B cell (primary cell): ENCODE measurements around the gene CPSF4L. TPM values are rescaled to one million over a fixed set of nuclear protein-coding genes. Genes with fewer than 3 reads are reported as not detected.

ENCODE experiments used
- ATAC-seq: fragments of 200-7000 bp; cut with Tn5 transposase; one replicate; pipeline ENCODE4 v1.10.0; 2021; ENCODE audit warnings: low read depth, mild to moderate bottlenecking, moderate number of reproducible peaks, moderate library complexity
- CTCF ChIA-PET: fragments of 350-600 bp; sonication (Branson Sonifier 250); formaldehyde crosslinking; loops from one replicate; lab custom pipeline; 2021; ENCODE audit warnings: antibody characterized with exemption, inconsistent platforms; lab: Charles Lee
- POLR2A ChIA-PET: fragments of 350-600 bp; sonication (Branson Sonifier 250); formaldehyde crosslinking; loops from one replicate; lab custom pipeline; 2021; ENCODE audit warnings: antibody characterized with exemption; lab: Charles Lee
- DNase-seq: peaks from one replicate; pipeline ENCODE4 v3.0.0; 2013
- H2AFZ ChIP-seq: 2 replicates; pipeline ENCODE4 v1.6.1; 2012; ENCODE audit warnings: mild to moderate bottlenecking, low read depth, low read length; ENCODE audit not compliant: insufficient read depth, poor library complexity, severe bottlenecking
- H3K27ac ChIP-seq, 2 donors: 1 replicate in 1 of 2; 2 replicates in 1 of 2; pipeline ENCODE4 v1.5.1; 2012 to 2013; ENCODE audit warnings: low read length in 2 of 2, mild to moderate bottlenecking in 2 of 2, moderate library complexity in 1 of 2
- H3K27me3 ChIP-seq, 4 experiments: fragments of 200-600 bp in 1 of 4; sonication (generic) in 1 of 4; replicated peaks in 1 of 4; 1 replicate in 2 of 4; 2 replicates in 2 of 4; pipeline versions ENCODE4 v1.6.1 to v1.7.0; 2013 to 2016; ENCODE audit warnings: low read length in 3 of 4, mild to moderate bottlenecking in 2 of 4, mixed read lengths in 1 of 4, moderate library complexity in 1 of 4; ENCODE audit not compliant: insufficient read depth in 4 of 4, control insufficient read depth in 3 of 4; ENCODE audit errors: control extremely low read depth in 1 of 4
- H3K36me3 ChIP-seq, 2 experiments: replicated peaks in 1 of 2; 1 replicate in 1 of 2; 2 replicates in 1 of 2; pipeline versions ENCODE4 v1.6.1 to v1.7.1; 2013; ENCODE audit warnings: low read length in 1 of 2; ENCODE audit not compliant: insufficient read depth in 2 of 2, control insufficient read depth in 1 of 2; ENCODE audit errors: control extremely low read depth in 1 of 2, extremely low read depth in 1 of 2
- H3K4me1 ChIP-seq, 2 donors: fragments of 200-600 bp in 1 of 2; sonication (generic) in 1 of 2; 1 replicate in 1 of 2; 2 replicates in 1 of 2; pipeline versions ENCODE4 v1.5.1 to v1.6.1; 2013 to 2017; ENCODE audit warnings: low read length in 2 of 2; ENCODE audit not compliant: control insufficient read depth in 2 of 2, insufficient read depth in 2 of 2
- H3K4me2 ChIP-seq: replicated peaks from 2 replicates; pipeline ENCODE3; 2012; ENCODE audit warnings: mild to moderate bottlenecking, low read depth, low read length; ENCODE audit not compliant: poor library complexity, severe bottlenecking
- H3K4me3 ChIP-seq, 5 experiments: fragments of 200-600 bp in 1 of 5; sonication (generic) in 1 of 5; 1 replicate in 3 of 5; 2 replicates in 2 of 5; pipeline versions ENCODE4 v1.5.1 to v1.7.0; 2011 to 2016; ENCODE audit warnings: low read length in 4 of 5, mild to moderate bottlenecking in 4 of 5, low read depth in 2 of 5, control low read depth in 1 of 5, moderate library complexity in 1 of 5; ENCODE audit not compliant: insufficient read depth in 1 of 5; ENCODE audit errors: control extremely low read depth in 1 of 5, extremely low read depth in 1 of 5
- H3K79me2 ChIP-seq: fragments of 200-600 bp; sonication (generic); one replicate; pipeline ENCODE4 v1.6.0; 2016; ENCODE audit warnings: low read length; ENCODE audit not compliant: control insufficient read depth, insufficient read depth
- H3K9ac ChIP-seq: fragments of 200-600 bp; sonication (generic); 2 replicates; pipeline ENCODE4 v1.6.1; 2017; ENCODE audit warnings: mild to moderate bottlenecking, low read length, moderate library complexity
- H3K9me3 ChIP-seq, 3 donors: one replicate each; pipeline versions ENCODE4 v1.6.1 to v1.7.1; 2013; ENCODE audit warnings: low read length in 2 of 3; ENCODE audit not compliant: control insufficient read depth in 2 of 3, insufficient read depth in 1 of 3; ENCODE audit errors: control extremely low read depth in 1 of 3
- H4K20me1 ChIP-seq: 2 replicates; pipeline ENCODE4 v1.6.0; 2012; ENCODE audit warnings: mild to moderate bottlenecking, low read length; ENCODE audit not compliant: insufficient read depth, control insufficient read depth, poor library complexity, severe bottlenecking
- H3K27ac Mint-ChIP-seq: one replicate; pipeline ENCODE4 v1.8.0; 2021; ENCODE audit warnings: mixed read lengths
- H3K27me3 Mint-ChIP-seq: one replicate; pipeline ENCODE4 v1.8.0; 2021; ENCODE audit warnings: mixed read lengths
- H3K4me1 Mint-ChIP-seq: one replicate; pipeline ENCODE4 v1.8.0; 2021; ENCODE audit warnings: mixed read lengths
- H3K4me3 Mint-ChIP-seq: one replicate; pipeline ENCODE4 v1.8.0; 2021; ENCODE audit warnings: mixed read lengths
- H3K9me3 Mint-ChIP-seq: one replicate; pipeline ENCODE4 v1.8.0; 2022; ENCODE audit warnings: mixed read lengths; ENCODE audit not compliant: insufficient read depth
- EZH2 ChIP-seq: IDR thresholded peaks from 2 replicates; pipeline ENCODE4 v1.6.1; 2012; ENCODE audit warnings: borderline replicate concordance, low read depth, mild to moderate bottlenecking, moderate library complexity, low read length; ENCODE audit not compliant: insufficient read depth, poor library complexity, severe bottlenecking
- WGBS: methylation state at CpG from one replicate; pipeline ENCODE4 v1.1.5; 2013; ENCODE audit warnings: missing lambda C conversion rate; ENCODE audit not compliant: insufficient coverage; 5-methylcytosine and 5-hydroxymethylcytosine counted together
- intact Hi-C: fragments of 100-400 bp; cut with micrococcal nuclease; formaldehyde crosslinking; loops from one replicate; pipeline ENCODE4 v1.10.0; 2022
- polyA plus RNA-seq: library from polyadenylated mRNA; depleted of rRNA; stranded (reverse); fragments of >200 nt; gene quantifications from 2 replicates; pipeline ENCODE4 v1.2.3, GENCODE V29; 2012
- total RNA-seq, 2 donors: library from RNA; stranded (reverse); fragments of 120-200 nt in 1 of 2; gene quantifications; 1 replicate in 1 of 2; 2 replicates in 1 of 2; pipeline versions ENCODE4 v1.2.3 to v1.2.4, GENCODE V29; 2013 to 2022
- TF ChIP-seq, protein P1 (sequence below): fragments of 200-600 bp; IDR thresholded peaks from one replicate; pipeline ENCODE4 v1.8.0; 2022; ENCODE audit warnings: antibody characterized with exemption, mild to moderate bottlenecking

CPSF4L gene
- total and polyA plus RNA-seq, 2 donors (not counting 1 experiment from before 2014, with no cell fraction given) = not detected

DNA sequence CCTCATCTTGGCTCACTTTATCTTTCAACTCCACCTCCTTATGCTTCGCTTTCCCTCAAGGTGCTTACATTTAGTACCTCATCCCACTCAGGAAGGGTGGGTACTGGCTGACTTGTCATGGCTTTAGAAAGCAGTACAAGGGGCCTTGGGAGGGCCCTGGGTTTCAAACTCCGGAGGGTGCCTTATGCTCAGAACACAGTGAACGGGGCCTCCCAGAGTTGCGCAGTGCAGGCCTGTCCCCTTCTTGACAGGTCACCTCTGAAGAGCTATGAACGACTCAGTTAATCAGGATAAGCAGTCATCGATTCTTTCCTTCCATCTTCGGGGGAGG lies 62.8 kb downstream of the CPSF4L start:
- DNase-seq = no peak
- POLR2A ChIA-PET = no interaction called here
- Mint-ChIP-seq H3K9me3 (no peaks in the 10 kb centered on the region), H3K4me3 (no peak overlapping the region), H3K27me3 (no peaks in the 10 kb centered on the region), H3K27ac (no peak overlapping the region), H3K4me1 (peaks cover 12% of the 10 kb centered on the region)
- Histone ChIP-seq H4K20me1 (peaks cover 7% of the 10 kb centered on the region), H3K27me3 (no peaks in the 10 kb centered on the region), H3K27ac (no peak overlapping the region), H3K79me2 (peaks cover 12% of the 10 kb centered on the region), H3K4me3 (no peak overlapping the region), H3K9me3 (no peaks in the 10 kb centered on the region), H3K4me2 (no peak overlapping the region), H2AFZ (no peak overlapping the region), H3K36me3 (peaks cover 17 to 74% of the 10 kb centered on the region in 2 experiments), H3K4me1 (peaks cover under 1 to 5% of the 10 kb centered on the region in 2 donors), H3K9ac (no peak overlapping the region)
- no peak for ATAC-seq
- CTCF ChIA-PET = no interaction called here
- intact Hi-C loops = no loop called here
- TF ChIP-seq, protein P1, sequence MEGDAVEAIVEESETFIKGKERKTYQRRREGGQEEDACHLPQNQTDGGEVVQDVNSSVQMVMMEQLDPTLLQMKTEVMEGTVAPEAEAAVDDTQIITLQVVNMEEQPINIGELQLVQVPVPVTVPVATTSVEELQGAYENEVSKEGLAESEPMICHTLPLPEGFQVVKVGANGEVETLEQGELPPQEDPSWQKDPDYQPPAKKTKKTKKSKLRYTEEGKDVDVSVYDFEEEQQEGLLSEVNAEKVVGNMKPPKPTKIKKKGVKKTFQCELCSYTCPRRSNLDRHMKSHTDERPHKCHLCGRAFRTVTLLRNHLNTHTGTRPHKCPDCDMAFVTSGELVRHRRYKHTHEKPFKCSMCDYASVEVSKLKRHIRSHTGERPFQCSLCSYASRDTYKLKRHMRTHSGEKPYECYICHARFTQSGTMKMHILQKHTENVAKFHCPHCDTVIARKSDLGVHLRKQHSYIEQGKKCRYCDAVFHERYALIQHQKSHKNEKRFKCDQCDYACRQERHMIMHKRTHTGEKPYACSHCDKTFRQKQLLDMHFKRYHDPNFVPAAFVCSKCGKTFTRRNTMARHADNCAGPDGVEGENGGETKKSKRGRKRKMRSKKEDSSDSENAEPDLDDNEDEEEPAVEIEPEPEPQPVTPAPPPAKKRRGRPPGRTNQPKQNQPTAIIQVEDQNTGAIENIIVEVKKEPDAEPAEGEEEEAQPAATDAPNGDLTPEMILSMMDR = no peak
- no peak for TF ChIP-seq EZH2
- 98% methylated on average over 4 of the region's 7 CpGs for WGBS

Other genes starting within 250 kb of the CPSF4L start
- gene SLC39A11, start 169.2 kb downstream of the CPSF4L start, total RNA-seq = 35.5 and 39.6 TPM in 2 replicates
- 6.3 and 6.9 TPM in 2 replicates for gene SLC39A11, start 169.2 kb downstream of the CPSF4L start, polyA plus RNA-seq
- not detected in 2 replicates for gene SSTR2, start 96.9 kb downstream of the CPSF4L start, total RNA-seq
- not detected in 2 replicates for gene SSTR2, start 96.9 kb downstream of the CPSF4L start, polyA plus RNA-seq
- gene COG1, start 68.8 kb downstream of the CPSF4L start, total RNA-seq = 64.7 and 72.8 TPM in 2 replicates
- 39.1 and 42.4 TPM in 2 replicates for gene COG1, start 68.8 kb downstream of the CPSF4L start, polyA plus RNA-seq
- gene CDC42EP4, start 50.1 kb upstream of the CPSF4L start, total RNA-seq = 0.66 and 2.0 TPM in 2 replicates
- 0.79 and 1.5 TPM in 2 replicates for gene CDC42EP4, start 50.1 kb upstream of the CPSF4L start, polyA plus RNA-seq